ENCODE data around the gene BTF3.

The BTF3 gene

GRCh38 chr5:73497497-73498056 lies 665 bp upstream of the BTF3 start:
- H3K36me3 ChIP-seq (ENCODE audit: low read length), result peaks cover 25% of the 10 kb centered on the region
- H3K4me2 ChIP-seq (ENCODE audit: low read depth, low read length, poor library complexity, severe bottlenecking), result peak overlapping the region; percentile 82
- H3F3A ChIP-seq (ENCODE audit: insufficient read depth), result peaks cover 10% of the 10 kb centered on the region; the same call in 1 of the 2 replicates
- H2AFZ ChIP-seq (ENCODE audit: low read depth, low read length, severe bottlenecking), result peak overlapping the region; percentile 49
- no peaks in the 10 kb centered on the region for H3K9me3 ChIP-seq (ENCODE audit: insufficient read depth, low read length)
- peaks cover 43% of the 10 kb centered on the region for H3K79me2 ChIP-seq (ENCODE audit: insufficient read depth, low read length)
- TF ChIP-seq EZH2phosphoT487 (conservative IDR thresholded peaks at IDR 0.05; ENCODE audit: low read length) (no peak), CTCF (IDR thresholded peaks at IDR 0.05; ENCODE audit: insufficient read depth, low read length, poor library complexity, severe bottlenecking) (no peak)
- no peaks in the 10 kb centered on the region for H3K9me2 ChIP-seq (replicated peaks; ENCODE audit: insufficient read depth, low read length)
- no peaks in the 10 kb centered on the region for H3K27me3 ChIP-seq (ENCODE audit: low read length)
- peak overlapping the region; percentile 97 for H3K9ac ChIP-seq (ENCODE audit: low read length)
- peaks cover 20% of the 10 kb centered on the region for H4K20me1 ChIP-seq (ENCODE audit: low read depth, low read length)
- peak overlapping the region; percentile 46 for H3K27ac ChIP-seq (ENCODE audit: low read depth, low read length)
- H3K4me3 ChIP-seq (ENCODE audit: insufficient read depth, low read length, poor library complexity, severe bottlenecking), result peak overlapping the region; percentile 95

GRCh38 chr5:73499187-73499586 lies 945 bp downstream of the BTF3 start:
- H3K27me3 ChIP-seq (ENCODE audit: low read length), result no peaks in the 10 kb centered on the region
- no peak overlapping the region for H3K27ac ChIP-seq (ENCODE audit: low read depth, low read length)
- peak overlapping the region; percentile 95 for H3K4me3 ChIP-seq (ENCODE audit: insufficient read depth, low read length, poor library complexity, severe bottlenecking)
- no peak for TF ChIP-seq CTCF (IDR thresholded peaks at IDR 0.05; ENCODE audit: insufficient read depth, low read length, poor library complexity, severe bottlenecking)
- TF ChIP-seq EZH2phosphoT487 (conservative IDR thresholded peaks at IDR 0.05; ENCODE audit: low read length), result no peak
- peak overlapping the region; percentile 97 for H3K9ac ChIP-seq (ENCODE audit: low read length)
- peaks cover 26% of the 10 kb centered on the region for H4K20me1 ChIP-seq (ENCODE audit: low read depth, low read length)
- H3K9me2 ChIP-seq (replicated peaks; ENCODE audit: insufficient read depth, low read length), result no peaks in the 10 kb centered on the region
- H3K36me3 ChIP-seq (ENCODE audit: low read length), result peaks cover 40% of the 10 kb centered on the region
- H3K4me2 ChIP-seq (ENCODE audit: low read depth, low read length, poor library complexity, severe bottlenecking), result peak overlapping the region; percentile 82
- no peak overlapping the region for H2AFZ ChIP-seq (ENCODE audit: low read depth, low read length, severe bottlenecking)
- peaks cover 25% of the 10 kb centered on the region; the same call in 1 of the 2 replicates for H3F3A ChIP-seq (ENCODE audit: insufficient read depth)
- peaks cover 43% of the 10 kb centered on the region for H3K79me2 ChIP-seq (ENCODE audit: insufficient read depth, low read length)
- no peaks in the 10 kb centered on the region for H3K9me3 ChIP-seq (ENCODE audit: insufficient read depth, low read length)

- H3K9me3 ChIP-seq (ENCODE audit: insufficient read depth, low read length), result no peaks in the 10 kb centered on the region
- no peak overlapping the region for H2AFZ ChIP-seq (ENCODE audit: low read depth, low read length, severe bottlenecking)
- no peaks in the 10 kb centered on the region for H3K27me3 ChIP-seq (ENCODE audit: low read length)
- TF ChIP-seq CTCF (IDR thresholded peaks at IDR 0.05; ENCODE audit: insufficient read depth, low read length, poor library complexity, severe bottlenecking) (no peak), EZH2phosphoT487 (conservative IDR thresholded peaks at IDR 0.05; ENCODE audit: low read length) (no peak)
- peaks cover 31% of the 10 kb centered on the region; the same call in 1 of the 2 replicates for H3F3A ChIP-seq (ENCODE audit: insufficient read depth)
- H4K20me1 ChIP-seq (ENCODE audit: low read depth, low read length), result peaks cover 27% of the 10 kb centered on the region
- peak overlapping the region; percentile 95 for H3K4me3 ChIP-seq (ENCODE audit: insufficient read depth, low read length, poor library complexity, severe bottlenecking)
- peak overlapping the region; percentile 97 for H3K9ac ChIP-seq (ENCODE audit: low read length)
- H3K4me2 ChIP-seq (ENCODE audit: low read depth, low read length, poor library complexity, severe bottlenecking), result peak overlapping the region; percentile 82
- H3K79me2 ChIP-seq (ENCODE audit: insufficient read depth, low read length), result peaks cover 43% of the 10 kb centered on the region
- no peaks in the 10 kb centered on the region for H3K9me2 ChIP-seq (replicated peaks; ENCODE audit: insufficient read depth, low read length)
- no peak overlapping the region for H3K27ac ChIP-seq (ENCODE audit: low read depth, low read length)
- H3K36me3 ChIP-seq (ENCODE audit: low read length), result peaks cover 44% of the 10 kb centered on the region
These were observed 1.5 kb downstream of the BTF3 start for GRCh38 chr5:73499756-73500155.

All from SU-DHL-6 (cell line).